HEK293 (cell line): ENCODE results near the gene PRR5.

Experiments used
- AEBP2 ChIP-seq: fragments of 450-650 bp; formaldehyde crosslinking; IDR thresholded peaks from 2 replicates; pipeline ENCODE4 v1.5.1; 2016; ENCODE audit warnings: missing biosample characterization, missing genetic modification characterization, borderline replicate concordance
- PBX3 ChIP-seq: sonication (generic); formaldehyde crosslinking; IDR thresholded peaks from 2 replicates; pipeline ENCODE4 v1.8.1; 2022; ENCODE audit warnings: mild to moderate bottlenecking, moderate library complexity, missing genetic modification reagents
- SETDB1 ChIP-seq: IDR thresholded peaks from one replicate; pipeline ENCODE4 v1.6.1; 2017; ENCODE audit warnings: mild to moderate bottlenecking, low read length, moderate library complexity, mixed read lengths; ENCODE audit not compliant: insufficient read length
- SP2 ChIP-seq: fragments of 450-650 bp; formaldehyde crosslinking; IDR thresholded peaks from 2 replicates; pipeline ENCODE4 v1.5.1; 2016; ENCODE audit warnings: missing biosample characterization, missing genetic modification characterization
- SP3 ChIP-seq: fragments of 450-650 bp; formaldehyde crosslinking; IDR thresholded peaks from 2 replicates; pipeline ENCODE4 v1.5.1; 2016; ENCODE audit warnings: missing biosample characterization, missing genetic modification characterization
- ZBTB49 ChIP-seq: fragments of 450-650 bp; formaldehyde crosslinking; IDR thresholded peaks from 2 replicates; pipeline ENCODE4 v1.5.1; 2016; ENCODE audit warnings: missing biosample characterization, missing genetic modification characterization, low read depth
- ZFP69B ChIP-seq: fragments of 450-650 bp; formaldehyde crosslinking; IDR thresholded peaks from 2 replicates; pipeline ENCODE4 v1.5.1; 2016; ENCODE audit warnings: missing biosample characterization, missing genetic modification characterization
- ZNF133 ChIP-seq: fragments of 450-650 bp; formaldehyde crosslinking; IDR thresholded peaks from 2 replicates; pipeline ENCODE4 v1.5.1; 2016; ENCODE audit warnings: missing biosample characterization, missing genetic modification characterization
- ZNF140 ChIP-seq: fragments of 450-650 bp; formaldehyde crosslinking; IDR thresholded peaks from 2 replicates; pipeline ENCODE4 v1.5.1; 2016; ENCODE audit warnings: missing biosample characterization, missing genetic modification characterization
- ZNF157 ChIP-seq: fragments of 450-650 bp; formaldehyde crosslinking; IDR thresholded peaks from 2 replicates; pipeline ENCODE4 v1.5.1; 2016; ENCODE audit warnings: missing biosample characterization, missing genetic modification characterization
- ZNF19 ChIP-seq: fragments of 450-650 bp; formaldehyde crosslinking; IDR thresholded peaks from 2 replicates; pipeline ENCODE4; 2016; ENCODE audit warnings: missing biosample characterization, missing genetic modification characterization, low read depth
- ZNF223 ChIP-seq: fragments of 450-650 bp; formaldehyde crosslinking; IDR thresholded peaks from 2 replicates; pipeline ENCODE4 v1.5.1; 2016; ENCODE audit warnings: missing biosample characterization, missing genetic modification characterization
- ZNF324 ChIP-seq: fragments of 450-650 bp; formaldehyde crosslinking; IDR thresholded peaks from 2 replicates; pipeline ENCODE4 v1.5.1; 2016; ENCODE audit warnings: missing biosample characterization, missing genetic modification characterization
- ZNF341 ChIP-seq: fragments of 450-650 bp; formaldehyde crosslinking; IDR thresholded peaks from 2 replicates; pipeline ENCODE4; 2016; ENCODE audit warnings: low read depth, missing biosample characterization, missing genetic modification characterization
- ZNF37A ChIP-seq: fragments of 450-650 bp; IDR thresholded peaks from 2 replicates; pipeline ENCODE4 v1.5.1; 2018; ENCODE audit warnings: missing biosample characterization, missing genetic modification characterization
- ZNF423 ChIP-seq: fragments of 450-650 bp; formaldehyde crosslinking; IDR thresholded peaks from 2 replicates; pipeline ENCODE4 v1.5.1; 2016; ENCODE audit warnings: missing biosample characterization, missing genetic modification characterization
- ZNF48 ChIP-seq: fragments of 450-650 bp; formaldehyde crosslinking; IDR thresholded peaks from 2 replicates; pipeline ENCODE4 v1.5.1; 2016; ENCODE audit warnings: missing biosample characterization, missing genetic modification characterization
- ZNF513 ChIP-seq: fragments of 450-650 bp; IDR thresholded peaks from 2 replicates; pipeline ENCODE4 v1.5.1; 2018; ENCODE audit warnings: missing biosample characterization, missing genetic modification characterization
- ZNF544 ChIP-seq: fragments of 450-650 bp; formaldehyde crosslinking; IDR thresholded peaks from 2 replicates; pipeline ENCODE4 v1.5.0; 2017; ENCODE audit warnings: missing biosample characterization, missing genetic modification characterization
- ZNF561 ChIP-seq: fragments of 450-650 bp; IDR thresholded peaks from 2 replicates; pipeline ENCODE4 v1.5.1; 2018; ENCODE audit warnings: missing biosample characterization, missing genetic modification characterization, borderline replicate concordance
- ZNF624 ChIP-seq: fragments of 450-650 bp; formaldehyde crosslinking; IDR thresholded peaks from 2 replicates; pipeline ENCODE4 v1.5.1; 2017; ENCODE audit warnings: missing biosample characterization, missing genetic modification characterization
- TF ChIP-seq, protein P1 (sequence below): fragments of 450-650 bp; formaldehyde crosslinking; IDR thresholded peaks from 2 replicates; pipeline ENCODE4 v1.5.1; 2016; ENCODE audit warnings: missing biosample characterization, missing genetic modification characterization, borderline replicate concordance
- TF ChIP-seq, protein P2 (sequence below): fragments of 450-650 bp; formaldehyde crosslinking; IDR thresholded peaks from 2 replicates; pipeline ENCODE4 v1.5.1; 2016; ENCODE audit warnings: missing biosample characterization, missing genetic modification characterization
- TF ChIP-seq, protein P3 (sequence below): fragments of 450-650 bp; formaldehyde crosslinking; IDR thresholded peaks from 2 replicates; pipeline ENCODE4 v1.5.1; 2016; ENCODE audit warnings: missing biosample characterization, missing genetic modification characterization

Gene PRR5

DNA sequence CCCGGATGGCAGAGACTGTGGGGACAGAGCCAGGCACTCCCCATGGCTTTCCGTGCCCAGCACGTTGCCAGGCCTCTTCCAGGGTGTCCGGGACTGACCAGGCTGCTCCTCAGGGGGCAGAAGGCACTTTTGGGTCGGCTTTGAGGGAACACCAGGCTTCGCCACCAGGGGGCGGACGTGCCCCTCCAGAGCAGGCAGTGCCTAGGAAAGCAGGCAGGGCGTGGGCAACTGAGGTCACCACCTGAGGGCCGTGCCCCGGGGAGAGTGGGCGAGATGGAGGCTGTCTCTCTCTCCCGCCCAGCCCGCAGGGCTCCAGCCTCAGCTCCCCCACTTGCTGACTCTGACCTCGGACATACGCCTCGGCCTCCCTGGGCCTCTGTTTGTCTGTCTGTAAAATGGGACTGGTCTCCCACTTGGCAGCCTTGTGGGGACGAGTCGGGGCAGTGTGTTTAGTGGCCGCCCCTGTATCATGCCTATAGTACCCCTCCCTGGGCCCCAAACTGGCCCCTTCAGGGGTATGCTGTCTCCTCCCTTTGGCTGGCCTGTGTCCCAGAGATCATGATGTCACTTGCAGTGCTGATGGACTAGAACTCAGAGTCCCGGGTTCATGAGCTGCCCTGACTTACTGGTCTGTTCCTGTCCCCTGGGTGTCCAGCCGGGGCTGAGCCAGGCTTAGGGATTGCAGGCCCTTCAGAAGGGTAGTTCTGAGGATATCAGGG lies 4.4 kb upstream of the PRR5 start (continued):
- TF ChIP-seq ZNF157: no peak
- peak; percentile 84; the same call in 1 of the 2 replicates for TF ChIP-seq PBX3
- no peak for TF ChIP-seq ZNF624 (tag by site-specific recombination)
- TF ChIP-seq, protein P1, sequence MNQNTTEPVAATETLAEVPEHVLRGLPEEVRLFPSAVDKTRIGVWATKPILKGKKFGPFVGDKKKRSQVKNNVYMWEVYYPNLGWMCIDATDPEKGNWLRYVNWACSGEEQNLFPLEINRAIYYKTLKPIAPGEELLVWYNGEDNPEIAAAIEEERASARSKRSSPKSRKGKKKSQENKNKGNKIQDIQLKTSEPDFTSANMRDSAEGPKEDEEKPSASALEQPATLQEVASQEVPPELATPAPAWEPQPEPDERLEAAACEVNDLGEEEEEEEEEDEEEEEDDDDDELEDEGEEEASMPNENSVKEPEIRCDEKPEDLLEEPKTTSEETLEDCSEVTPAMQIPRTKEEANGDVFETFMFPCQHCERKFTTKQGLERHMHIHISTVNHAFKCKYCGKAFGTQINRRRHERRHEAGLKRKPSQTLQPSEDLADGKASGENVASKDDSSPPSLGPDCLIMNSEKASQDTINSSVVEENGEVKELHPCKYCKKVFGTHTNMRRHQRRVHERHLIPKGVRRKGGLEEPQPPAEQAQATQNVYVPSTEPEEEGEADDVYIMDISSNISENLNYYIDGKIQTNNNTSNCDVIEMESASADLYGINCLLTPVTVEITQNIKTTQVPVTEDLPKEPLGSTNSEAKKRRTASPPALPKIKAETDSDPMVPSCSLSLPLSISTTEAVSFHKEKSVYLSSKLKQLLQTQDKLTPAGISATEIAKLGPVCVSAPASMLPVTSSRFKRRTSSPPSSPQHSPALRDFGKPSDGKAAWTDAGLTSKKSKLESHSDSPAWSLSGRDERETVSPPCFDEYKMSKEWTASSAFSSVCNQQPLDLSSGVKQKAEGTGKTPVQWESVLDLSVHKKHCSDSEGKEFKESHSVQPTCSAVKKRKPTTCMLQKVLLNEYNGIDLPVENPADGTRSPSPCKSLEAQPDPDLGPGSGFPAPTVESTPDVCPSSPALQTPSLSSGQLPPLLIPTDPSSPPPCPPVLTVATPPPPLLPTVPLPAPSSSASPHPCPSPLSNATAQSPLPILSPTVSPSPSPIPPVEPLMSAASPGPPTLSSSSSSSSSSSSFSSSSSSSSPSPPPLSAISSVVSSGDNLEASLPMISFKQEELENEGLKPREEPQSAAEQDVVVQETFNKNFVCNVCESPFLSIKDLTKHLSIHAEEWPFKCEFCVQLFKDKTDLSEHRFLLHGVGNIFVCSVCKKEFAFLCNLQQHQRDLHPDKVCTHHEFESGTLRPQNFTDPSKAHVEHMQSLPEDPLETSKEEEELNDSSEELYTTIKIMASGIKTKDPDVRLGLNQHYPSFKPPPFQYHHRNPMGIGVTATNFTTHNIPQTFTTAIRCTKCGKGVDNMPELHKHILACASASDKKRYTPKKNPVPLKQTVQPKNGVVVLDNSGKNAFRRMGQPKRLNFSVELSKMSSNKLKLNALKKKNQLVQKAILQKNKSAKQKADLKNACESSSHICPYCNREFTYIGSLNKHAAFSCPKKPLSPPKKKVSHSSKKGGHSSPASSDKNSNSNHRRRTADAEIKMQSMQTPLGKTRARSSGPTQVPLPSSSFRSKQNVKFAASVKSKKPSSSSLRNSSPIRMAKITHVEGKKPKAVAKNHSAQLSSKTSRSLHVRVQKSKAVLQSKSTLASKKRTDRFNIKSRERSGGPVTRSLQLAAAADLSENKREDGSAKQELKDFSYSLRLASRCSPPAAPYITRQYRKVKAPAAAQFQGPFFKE (tag by site-specific recombination): no peak
- no peak for TF ChIP-seq ZNF37A (tag by site-specific recombination)
- no peak for TF ChIP-seq ZNF140
- no peak for TF ChIP-seq ZBTB49 (tag by site-specific recombination)
- TF ChIP-seq, protein P2, sequence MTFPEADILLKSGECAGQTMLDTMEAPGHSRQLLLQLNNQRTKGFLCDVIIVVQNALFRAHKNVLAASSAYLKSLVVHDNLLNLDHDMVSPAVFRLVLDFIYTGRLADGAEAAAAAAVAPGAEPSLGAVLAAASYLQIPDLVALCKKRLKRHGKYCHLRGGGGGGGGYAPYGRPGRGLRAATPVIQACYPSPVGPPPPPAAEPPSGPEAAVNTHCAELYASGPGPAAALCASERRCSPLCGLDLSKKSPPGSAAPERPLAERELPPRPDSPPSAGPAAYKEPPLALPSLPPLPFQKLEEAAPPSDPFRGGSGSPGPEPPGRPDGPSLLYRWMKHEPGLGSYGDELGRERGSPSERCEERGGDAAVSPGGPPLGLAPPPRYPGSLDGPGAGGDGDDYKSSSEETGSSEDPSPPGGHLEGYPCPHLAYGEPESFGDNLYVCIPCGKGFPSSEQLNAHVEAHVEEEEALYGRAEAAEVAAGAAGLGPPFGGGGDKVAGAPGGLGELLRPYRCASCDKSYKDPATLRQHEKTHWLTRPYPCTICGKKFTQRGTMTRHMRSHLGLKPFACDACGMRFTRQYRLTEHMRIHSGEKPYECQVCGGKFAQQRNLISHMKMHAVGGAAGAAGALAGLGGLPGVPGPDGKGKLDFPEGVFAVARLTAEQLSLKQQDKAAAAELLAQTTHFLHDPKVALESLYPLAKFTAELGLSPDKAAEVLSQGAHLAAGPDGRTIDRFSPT (tag by site-specific recombination): peak; percentile 92
- TF ChIP-seq, protein P3, sequence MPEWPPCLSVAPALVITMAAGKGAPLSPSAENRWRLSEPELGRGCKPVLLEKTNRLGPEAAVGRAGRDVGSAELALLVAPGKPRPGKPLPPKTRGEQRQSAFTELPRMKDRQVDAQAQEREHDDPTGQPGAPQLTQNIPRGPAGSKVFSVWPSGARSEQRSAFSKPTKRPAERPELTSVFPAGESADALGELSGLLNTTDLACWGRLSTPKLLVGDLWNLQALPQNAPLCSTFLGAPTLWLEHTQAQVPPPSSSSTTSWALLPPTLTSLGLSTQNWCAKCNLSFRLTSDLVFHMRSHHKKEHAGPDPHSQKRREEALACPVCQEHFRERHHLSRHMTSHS (tag by site-specific recombination): no peak
- no peak for TF ChIP-seq ZNF341 (tag by site-specific recombination)
- TF ChIP-seq ZNF223 (tag by site-specific recombination): no peak
- TF ChIP-seq AEBP2 (tag by site-specific recombination): no peak
- TF ChIP-seq SETDB1: no peak
- no peak for TF ChIP-seq ZNF544
- no peak for TF ChIP-seq SP3 (tag by site-specific recombination)
- TF ChIP-seq ZNF423 (tag by site-specific recombination): no peak
- no peak for TF ChIP-seq ZNF48 (tag by site-specific recombination)
- TF ChIP-seq ZNF324 (tag by site-specific recombination): peak; percentile 53; the same call in 1 of the 2 replicates
- TF ChIP-seq ZNF19 (tag by site-specific recombination): no peak
- no peak for TF ChIP-seq ZNF561 (tag by site-specific recombination)
- TF ChIP-seq ZNF513: no peak
- no peak for TF ChIP-seq ZFP69B (tag by site-specific recombination)
- TF ChIP-seq SP2 (tag by site-specific recombination): no peak
- no peak for TF ChIP-seq ZNF133 (tag by site-specific recombination)
